ENCODE results near the gene SRP54. TPM values are rescaled to one million over a fixed set of nuclear protein-coding genes. Genes with fewer than 3 reads are reported as not detected.

SRP54 gene
- total RNA-seq (10 to 100 TPM; 76.2 to 76.5 TPM), polyA plus RNA-seq (34.5 TPM)

DNA sequence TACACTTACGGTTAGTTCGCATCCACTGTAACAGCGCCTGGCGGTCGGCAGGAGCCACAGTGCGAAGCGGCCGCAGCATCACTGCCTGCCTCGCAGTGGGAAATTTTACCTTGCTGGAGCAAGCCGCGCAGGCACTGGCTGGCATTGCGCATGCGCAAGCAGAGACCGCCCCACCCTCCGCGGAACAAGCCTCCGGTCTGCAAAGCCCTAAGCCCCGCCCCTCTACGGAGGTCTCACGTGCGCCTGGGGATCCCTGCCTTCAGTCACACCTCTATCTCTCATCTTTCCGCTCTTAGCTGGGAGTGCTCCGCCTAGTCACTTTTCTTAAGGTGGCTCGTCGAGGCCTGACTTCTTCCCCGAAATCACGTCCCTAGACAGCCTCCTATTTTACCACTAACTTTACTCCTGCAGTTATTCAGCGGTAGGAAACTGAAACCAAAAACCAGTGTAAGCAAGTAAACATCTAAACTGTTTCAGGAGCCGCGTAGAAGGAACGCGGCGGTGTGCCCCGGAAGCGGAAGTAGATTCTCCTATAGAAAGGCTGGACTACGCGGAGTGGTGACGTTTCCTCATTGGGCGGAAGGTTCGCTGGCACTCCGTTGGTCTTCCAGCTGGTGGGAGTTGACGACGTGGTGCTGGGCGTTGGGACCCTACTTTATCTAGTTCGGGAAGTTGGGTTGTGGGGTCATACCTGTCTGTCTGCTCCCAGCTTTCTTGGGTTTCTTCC lies at the start of gene SRP54:
Gene SRP54 (plus strand): TSS at position 572 of the 727 bp plus-strand sequence. CDS start 13,718 bp downstream, outside the sequence.
- no peaks in the 10 kb centered on the region for H3K27me3 ChIP-seq (ENCODE audit: insufficient read depth, low read length, poor library complexity, severe bottlenecking)
- H3K4me1 ChIP-seq (ENCODE audit: insufficient read depth, low read length): peaks cover 43% of the 10 kb centered on the region
- peak; percentile 100 for DNase-seq
- peak within 1 kb of the TSS; percentile 98 for H3K27ac ChIP-seq (ENCODE audit: low read depth, low read length)
- no peaks in the 10 kb centered on the region for H3K9me3 Mint-ChIP-seq
- H3K27ac Mint-ChIP-seq: no peak within 1 kb of the TSS
- H3K36me3 Mint-ChIP-seq: peaks cover 0 to 17% (median 0%) of the 10 kb centered on the region in 3 donors
- no peaks in the 10 kb centered on the region for H3K9me3 ChIP-seq (ENCODE audit: low read length)
- no peak within 1 kb of the TSS for H3K4me3 Mint-ChIP-seq
- H3K4me1 Mint-ChIP-seq: peaks cover 11 to 19% (median 14%) of the 10 kb centered on the region in 3 donors
- CTCF ChIA-PET: interaction anchor here (1.1 to 2.4 kb wide), 8 partner anchors 15 to 139 kb away, joined by 4 to 9 read pairs (median 6); partner anchors contain the start of genes BAZ1A, FAM177A1 and PPP2R3C
- H3K27me3 Mint-ChIP-seq: no peaks in the 10 kb centered on the region
- H3K36me3 ChIP-seq (ENCODE audit: insufficient read depth, low read length): no peaks in the 10 kb centered on the region
- POLR2A ChIA-PET: interaction anchor here (0.9 to 5.0 kb wide), 12 partner anchors 13 to 843 kb away, joined by 3 to 64 read pairs (median 6); partner anchors contain the start of genes BAZ1A, BRMS1L, CFL2 and FAM177A1
- H3K4me3 ChIP-seq (ENCODE audit: low read length): peak within 1 kb of the TSS; percentile 99

DNA sequence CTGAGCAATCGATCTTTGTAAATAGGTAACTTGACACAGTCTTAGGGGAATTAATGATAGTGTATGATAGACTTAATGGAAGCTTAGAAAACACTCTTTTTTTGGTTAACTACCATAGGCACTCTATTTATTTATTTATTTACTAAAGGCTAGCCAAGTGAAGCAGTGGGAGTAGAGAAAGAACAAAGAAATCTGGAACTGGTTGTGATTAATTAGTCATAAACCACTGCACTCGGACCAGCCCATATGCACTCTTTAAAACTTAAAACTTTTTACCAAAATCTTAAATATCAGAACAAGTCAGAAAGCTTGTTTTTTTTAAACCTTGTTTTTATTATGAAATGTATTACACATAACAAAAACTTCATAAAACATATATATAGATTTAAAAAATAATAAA lies 49.5 kb upstream of the SRP54 start:
- POLR2A ChIA-PET: interaction anchor here (1.6 kb wide), 1 partner anchor 113 kb away, joined by 4 read pairs; the partner anchor contains the start of gene FAM177A1
- CTCF ChIA-PET: interaction anchor here (1.4 kb wide), 1 partner anchor 12 kb away, joined by 4 read pairs; no protein-coding TSS in a partner anchor
- no peak for DNase-seq

DNA sequence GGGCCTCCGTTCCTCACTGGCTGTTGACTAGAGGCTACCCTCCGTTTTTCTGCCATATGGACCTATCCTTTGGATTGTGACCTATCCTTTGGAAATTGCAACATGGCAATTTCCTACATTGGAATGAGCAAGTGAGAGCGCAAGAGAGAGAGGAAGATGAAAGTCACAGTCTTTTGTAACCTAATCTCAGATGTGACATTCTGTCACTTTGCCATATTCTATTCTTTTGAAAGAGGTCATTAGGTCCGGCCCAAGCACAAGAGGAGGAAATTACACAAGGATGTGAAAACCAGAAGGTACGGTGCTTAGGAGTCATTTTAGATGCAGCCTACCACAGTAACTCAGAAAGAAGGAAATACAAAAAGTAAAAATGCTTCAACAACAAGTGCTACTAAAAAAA lies 47.3 kb upstream of the SRP54 start:
- H3K27me3 Mint-ChIP-seq: no peaks in the 10 kb centered on the region
- Histone ChIP-seq H3K4me3 (ENCODE audit: low read length) (no peak overlapping the region), H3K9me3 (ENCODE audit: low read length) (no peaks in the 10 kb centered on the region), H3K27me3 (ENCODE audit: insufficient read depth, low read length, poor library complexity, severe bottlenecking) (no peaks in the 10 kb centered on the region), H3K4me1 (ENCODE audit: insufficient read depth, low read length) (peaks cover 15% of the 10 kb centered on the region), H3K27ac (ENCODE audit: low read depth, low read length) (no peak overlapping the region), H3K36me3 (ENCODE audit: insufficient read depth, low read length) (no peaks in the 10 kb centered on the region)
- H3K4me1 Mint-ChIP-seq: peaks cover 13 to 21% (median 17%) of the 10 kb centered on the region in 3 donors
- DNase-seq: no peak
- ChIA-PET POLR2A (interaction anchor here (0.6 kb wide), 1 partner anchor 60 kb away, joined by 3 read pairs; the partner anchor contains the start of gene BAZ1A), CTCF (interaction anchor here (1.3 kb wide), 1 partner anchor 45 kb away, joined by 4 read pairs; no protein-coding TSS in a partner anchor)
- peak overlapping the region in 4 of 8 donors; percentile 20 to 83 (median 40) for H3K27ac Mint-ChIP-seq
- H3K36me3 Mint-ChIP-seq: peaks cover 6 to 13% (median 7%) of the 10 kb centered on the region in 3 donors
- no peak overlapping the region for H3K4me3 Mint-ChIP-seq
- no peaks in the 10 kb centered on the region for H3K9me3 Mint-ChIP-seq

More for the DNA sequence above, 49.5 kb upstream of the SRP54 start:
- Histone ChIP-seq H3K36me3 (ENCODE audit: insufficient read depth, low read length) (no peaks in the 10 kb centered on the region), H3K4me1 (ENCODE audit: insufficient read depth, low read length) (peaks cover 31% of the 10 kb centered on the region), H3K9me3 (ENCODE audit: low read length) (no peaks in the 10 kb centered on the region), H3K4me3 (ENCODE audit: low read length) (no peak overlapping the region), H3K27me3 (ENCODE audit: insufficient read depth, low read length, poor library complexity, severe bottlenecking) (no peaks in the 10 kb centered on the region), H3K27ac (ENCODE audit: low read depth, low read length) (no peak overlapping the region)
- Mint-ChIP-seq H3K27ac (peak overlapping the region in 7 of 8 donors; percentile 19 to 85 (median 68)), H3K4me3 (no peak overlapping the region), H3K27me3 (peaks cover 0 to 1% of the 10 kb centered on the region in 2 donors), H3K36me3 (peaks cover 0 to 4% (median 0%) of the 10 kb centered on the region in 3 donors), H3K9me3 (no peaks in the 10 kb centered on the region), H3K4me1 (peaks cover 24 to 37% (median 35%) of the 10 kb centered on the region in 3 donors)

DNA sequence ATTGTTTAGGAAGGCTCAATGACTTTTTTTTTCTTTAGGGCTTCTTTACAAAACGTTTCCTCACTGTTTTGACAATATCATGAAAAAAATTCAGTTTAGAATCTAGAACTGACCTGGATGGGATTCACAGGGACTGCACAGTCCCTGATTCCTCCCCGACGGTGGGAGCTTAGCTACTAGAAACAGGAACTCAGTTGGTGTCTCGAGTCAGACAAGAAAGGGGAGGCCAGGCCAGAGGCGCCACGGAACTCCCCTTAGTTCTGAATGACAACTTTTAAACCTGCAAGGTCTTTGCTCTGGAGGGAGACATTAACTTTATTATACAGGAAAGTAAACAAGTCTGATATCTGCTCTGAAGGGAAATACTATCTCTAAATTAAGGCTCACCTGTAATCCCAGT lies 45.4 kb upstream of the SRP54 start:
- H3K27ac ChIP-seq (ENCODE audit: low read depth, low read length): no peak overlapping the region
- DNase-seq: no peak
- H3K27ac Mint-ChIP-seq: peak overlapping the region in 4 of 8 donors; percentile 33 to 56 (median 52)
- no peaks in the 10 kb centered on the region for H3K9me3 ChIP-seq (ENCODE audit: low read length)
- no peaks in the 10 kb centered on the region for H3K36me3 ChIP-seq (ENCODE audit: insufficient read depth, low read length)
- H3K4me1 ChIP-seq (ENCODE audit: insufficient read depth, low read length): no peaks in the 10 kb centered on the region
- ChIA-PET CTCF (no interaction called here), POLR2A (no interaction called here)
- no peaks in the 10 kb centered on the region for H3K27me3 Mint-ChIP-seq
- H3K9me3 Mint-ChIP-seq: peaks cover 0 to 6% (median 4%) of the 10 kb centered on the region in 5 donors
- peaks cover 1 to 9% (median 4%) of the 10 kb centered on the region in 3 donors for H3K4me1 Mint-ChIP-seq
- H3K36me3 Mint-ChIP-seq: peaks cover 12 to 19% (median 13%) of the 10 kb centered on the region in 3 donors
- no peak overlapping the region for H3K4me3 ChIP-seq (ENCODE audit: low read length)
- H3K27me3 ChIP-seq (ENCODE audit: insufficient read depth, low read length, poor library complexity, severe bottlenecking): no peaks in the 10 kb centered on the region
- H3K4me3 Mint-ChIP-seq: no peak overlapping the region

DNA sequence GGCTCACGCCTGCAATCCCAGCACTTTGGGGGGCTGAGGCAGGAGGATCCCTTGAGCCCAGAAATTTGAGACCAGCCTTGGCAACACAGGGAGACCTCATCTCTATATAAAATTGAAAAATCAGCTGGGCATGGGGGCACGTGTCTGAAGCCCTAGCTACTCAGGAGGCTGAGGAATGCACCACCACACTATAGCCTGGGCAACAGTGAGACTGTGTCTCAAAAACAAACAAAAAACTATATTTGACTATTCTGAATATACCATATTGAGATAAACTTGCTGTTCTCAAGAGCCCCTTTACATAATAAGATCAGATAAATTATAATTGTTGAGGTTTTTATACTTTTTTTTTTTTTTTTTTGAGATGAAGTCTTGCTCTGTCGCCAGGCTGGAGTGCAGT lies 44.9 kb upstream of the SRP54 start:
- Histone ChIP-seq H3K27me3 (ENCODE audit: insufficient read depth, low read length, poor library complexity, severe bottlenecking) (no peaks in the 10 kb centered on the region), H3K36me3 (ENCODE audit: insufficient read depth, low read length) (no peaks in the 10 kb centered on the region), H3K4me3 (ENCODE audit: low read length) (no peak overlapping the region), H3K27ac (ENCODE audit: low read depth, low read length) (no peak overlapping the region), H3K9me3 (ENCODE audit: low read length) (no peaks in the 10 kb centered on the region), H3K4me1 (ENCODE audit: insufficient read depth, low read length) (no peaks in the 10 kb centered on the region)
- H3K27me3 Mint-ChIP-seq: no peaks in the 10 kb centered on the region
- DNase-seq: no peak
- ChIA-PET CTCF (no interaction called here), POLR2A (no interaction called here)
- peak overlapping the region in 2 of 8 donors; percentile 33 to 55 for H3K27ac Mint-ChIP-seq
- H3K9me3 Mint-ChIP-seq: peaks cover 3 to 9% (median 4%) of the 10 kb centered on the region in 5 donors
- no peak overlapping the region for H3K4me3 Mint-ChIP-seq
- H3K4me1 Mint-ChIP-seq: peaks cover 1 to 9% (median 4%) of the 10 kb centered on the region in 3 donors
- peaks cover 12 to 19% (median 13%) of the 10 kb centered on the region in 3 donors for H3K36me3 Mint-ChIP-seq

DNA sequence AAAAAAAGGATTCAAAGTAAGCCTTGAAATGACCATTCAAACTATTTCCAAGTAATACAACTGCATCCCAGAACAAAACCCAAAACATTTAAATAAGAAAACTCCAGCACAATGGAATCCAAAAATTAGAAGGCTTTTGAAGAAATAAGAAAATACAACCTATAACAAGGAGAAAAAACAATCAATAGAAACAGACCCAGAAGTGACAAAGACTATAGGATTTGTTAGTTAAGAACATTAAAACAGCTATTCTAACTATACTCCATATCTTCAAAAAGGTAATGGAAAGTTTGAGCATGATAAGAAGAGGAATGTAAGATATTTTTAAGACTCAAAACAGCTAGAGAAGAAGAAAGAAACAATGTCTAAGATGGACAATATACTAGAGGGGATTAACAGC lies 39.3 kb upstream of the SRP54 start:
- no peak overlapping the region for H3K4me3 Mint-ChIP-seq
- H3K27ac ChIP-seq (ENCODE audit: low read depth, low read length): no peak overlapping the region
- peak overlapping the region in 1 of 8 donors; percentile 64 for H3K27ac Mint-ChIP-seq
- H3K9me3 ChIP-seq (ENCODE audit: low read length): no peaks in the 10 kb centered on the region
- H3K9me3 Mint-ChIP-seq: peaks cover 4 to 18% (median 10%) of the 10 kb centered on the region in 5 donors
- no peaks in the 10 kb centered on the region for H3K4me1 Mint-ChIP-seq
- no peak overlapping the region for H3K4me3 ChIP-seq (ENCODE audit: low read length)
- H3K4me1 ChIP-seq (ENCODE audit: insufficient read depth, low read length): no peaks in the 10 kb centered on the region
- no peaks in the 10 kb centered on the region for H3K27me3 Mint-ChIP-seq
- CTCF ChIA-PET: no interaction called here
- POLR2A ChIA-PET: no interaction called here
- DNase-seq: no peak
- no peaks in the 10 kb centered on the region for H3K27me3 ChIP-seq (ENCODE audit: insufficient read depth, low read length, poor library complexity, severe bottlenecking)
- no peaks in the 10 kb centered on the region for H3K36me3 ChIP-seq (ENCODE audit: insufficient read depth, low read length)
- H3K36me3 Mint-ChIP-seq: peaks cover 20 to 34% (median 29%) of the 10 kb centered on the region in 3 donors

DNA sequence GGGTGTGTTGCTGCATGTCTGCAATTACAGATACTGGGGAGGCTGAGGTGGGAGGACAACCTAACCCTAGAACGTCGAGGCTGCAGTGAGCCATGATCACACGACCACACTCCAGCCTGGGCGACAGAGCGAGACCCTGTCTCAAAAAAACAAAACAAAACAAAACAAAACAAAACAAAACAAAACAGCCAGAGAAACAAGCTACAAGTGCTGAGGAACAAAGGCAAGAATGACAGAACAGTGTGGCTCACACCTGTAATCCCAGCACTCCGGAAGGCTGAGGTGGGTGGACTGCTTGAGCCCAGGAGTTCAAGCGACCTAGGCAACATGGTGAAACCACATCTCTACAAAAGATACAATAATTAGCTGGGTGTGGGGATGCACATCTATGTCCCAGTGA lies 38.0 kb upstream of the SRP54 start:
- Histone ChIP-seq H3K27me3 (ENCODE audit: insufficient read depth, low read length, poor library complexity, severe bottlenecking) (no peaks in the 10 kb centered on the region), H3K4me1 (ENCODE audit: insufficient read depth, low read length) (no peaks in the 10 kb centered on the region), H3K9me3 (ENCODE audit: low read length) (no peaks in the 10 kb centered on the region), H3K36me3 (ENCODE audit: insufficient read depth, low read length) (no peaks in the 10 kb centered on the region), H3K4me3 (ENCODE audit: low read length) (no peak overlapping the region), H3K27ac (ENCODE audit: low read depth, low read length) (no peak overlapping the region)
- no peak overlapping the region for H3K27ac Mint-ChIP-seq
- no peak overlapping the region for H3K4me3 Mint-ChIP-seq
- peaks cover 4 to 18% (median 10%) of the 10 kb centered on the region in 5 donors for H3K9me3 Mint-ChIP-seq
- DNase-seq: no peak
- H3K27me3 Mint-ChIP-seq: no peaks in the 10 kb centered on the region
- CTCF ChIA-PET: interaction anchor here (1.5 kb wide), 1 partner anchor 11 kb away, joined by 4 read pairs; no protein-coding TSS in a partner anchor
- H3K36me3 Mint-ChIP-seq: peaks cover 17 to 35% (median 26%) of the 10 kb centered on the region in 3 donors
- POLR2A ChIA-PET: no interaction called here
- no peaks in the 10 kb centered on the region for H3K4me1 Mint-ChIP-seq

DNA sequence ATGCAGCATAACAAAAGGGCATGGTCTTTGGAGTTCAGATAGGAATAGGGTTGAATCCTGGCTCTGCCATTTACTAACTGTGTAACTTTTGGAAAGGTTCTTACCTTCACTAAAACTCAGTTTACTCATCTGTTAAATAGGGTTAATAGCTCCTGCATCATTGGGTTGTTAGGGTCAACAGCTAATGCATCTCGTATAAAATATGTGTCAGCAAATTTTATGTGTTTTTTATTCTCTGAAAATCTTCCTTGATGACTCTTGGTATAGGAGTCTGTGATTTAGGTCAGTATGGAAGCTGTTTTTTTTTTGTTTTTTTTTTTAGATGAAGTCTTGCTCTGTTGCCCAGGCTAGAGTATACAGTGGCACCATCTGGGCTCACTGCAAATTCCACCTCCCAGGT lies 36.1 kb upstream of the SRP54 start:
- no peaks in the 10 kb centered on the region for H3K4me1 ChIP-seq (ENCODE audit: insufficient read depth, low read length)
- Mint-ChIP-seq H3K36me3 (peaks cover 19 to 36% (median 22%) of the 10 kb centered on the region in 3 donors), H3K9me3 (peaks cover 4 to 18% (median 10%) of the 10 kb centered on the region in 5 donors), H3K27me3 (no peaks in the 10 kb centered on the region), H3K4me1 (no peaks in the 10 kb centered on the region), H3K4me3 (no peak overlapping the region), H3K27ac (no peak overlapping the region)
- ChIA-PET CTCF (interaction anchor here (0.7 to 1.5 kb wide), 3 partner anchors 15 to 178 kb away, joined by 3 to 4 read pairs (median 3); no protein-coding TSS in a partner anchor), POLR2A (interaction anchor here (1.3 kb wide), 1 partner anchor 72 kb away, joined by 4 read pairs; the partner anchor contains the start of gene BAZ1A)
- H3K27ac ChIP-seq (ENCODE audit: low read depth, low read length): no peak overlapping the region
- no peak for DNase-seq
- no peaks in the 10 kb centered on the region for H3K27me3 ChIP-seq (ENCODE audit: insufficient read depth, low read length, poor library complexity, severe bottlenecking)
- no peaks in the 10 kb centered on the region for H3K9me3 ChIP-seq (ENCODE audit: low read length)
- H3K4me3 ChIP-seq (ENCODE audit: low read length): no peak overlapping the region
- no peaks in the 10 kb centered on the region for H3K36me3 ChIP-seq (ENCODE audit: insufficient read depth, low read length)

Data from CD8-positive, alpha-beta memory T cell (primary cell).